WTC11 (cell line): Measurements from ENCODE around the gene MTA1. TPM values are rescaled to one million over a fixed set of nuclear protein-coding genes. Genes with fewer than 3 reads are reported as not detected.

Source experiments
- ATAC-seq: fragments of 200-7000 bp; cut with Tn5 transposase; 2 replicates; pipeline ENCODE4 v1.10.0; 2021; ENCODE audit warnings: mild to moderate bottlenecking, moderate library complexity
- CTCF ChIA-PET: fragments of 300-600 bp; sonication (Branson Sonifier 250); formaldehyde crosslinking; loops from one replicate; lab custom pipeline; 2021; ENCODE audit warnings: antibody characterized with exemption; lab: Charles Lee
- POLR2A ChIA-PET: fragments of 350-600 bp; sonication (Branson Sonifier 250); formaldehyde crosslinking; loops from one replicate; lab custom pipeline; 2021; ENCODE audit warnings: antibody characterized with exemption; lab: Charles Lee
- DNase-seq: peaks from one replicate; pipeline ENCODE4 v3.0.0; 2021; ENCODE audit warnings: low spot score
- H3K27ac Mint-ChIP-seq: 2 replicates; pipeline ENCODE4 v1.8.0; 2021; ENCODE audit warnings: mixed read lengths
- H3K27me3 Mint-ChIP-seq: 2 replicates; pipeline ENCODE4 v1.8.0; 2021; ENCODE audit warnings: low read depth, mild to moderate bottlenecking, moderate library complexity, mixed read lengths
- H3K36me3 Mint-ChIP-seq: 2 replicates; pipeline ENCODE4 v1.8.0; 2021; ENCODE audit warnings: mixed read lengths
- H3K4me1 Mint-ChIP-seq: 2 replicates; pipeline ENCODE4 v1.8.0; 2022; ENCODE audit warnings: mixed read lengths
- H3K4me3 Mint-ChIP-seq: 2 replicates; pipeline ENCODE4 v1.8.0; 2021; ENCODE audit warnings: mild to moderate bottlenecking, moderate library complexity, mixed read lengths
- H3K9me3 Mint-ChIP-seq: 2 replicates; pipeline ENCODE4 v1.8.0; 2021; ENCODE audit warnings: mixed read lengths
- CREM ChIP-seq: sonication (generic); formaldehyde crosslinking; IDR thresholded peaks from 2 replicates; pipeline ENCODE4 v1.8.1; 2022; ENCODE audit warnings: mild to moderate bottlenecking, missing genetic modification reagents, moderate library complexity
- ELF4 ChIP-seq: sonication (generic); formaldehyde crosslinking; IDR thresholded peaks from 2 replicates; pipeline ENCODE4 v1.8.1; 2022; ENCODE audit warnings: low read depth, mild to moderate bottlenecking, moderate library complexity, missing genetic modification reagents
- ESRRA ChIP-seq: sonication (generic); formaldehyde crosslinking; IDR thresholded peaks from 2 replicates; pipeline ENCODE4 v1.8.1; 2022; ENCODE audit warnings: mild to moderate bottlenecking, missing genetic modification reagents, borderline replicate concordance
- ETV6 ChIP-seq: sonication (generic); formaldehyde crosslinking; IDR thresholded peaks from 2 replicates; pipeline ENCODE4 v1.8.1; 2022; ENCODE audit warnings: mild to moderate bottlenecking, missing genetic modification reagents
- FOXP1 ChIP-seq: sonication (generic); formaldehyde crosslinking; IDR thresholded peaks from 2 replicates; pipeline ENCODE4 v1.8.0; 2022; ENCODE audit warnings: missing genetic modification reagents, mild to moderate bottlenecking, moderate library complexity, borderline replicate concordance
- GABPB1 ChIP-seq: sonication (generic); formaldehyde crosslinking; IDR thresholded peaks from 2 replicates; pipeline ENCODE4 v1.8.1; 2023; ENCODE audit warnings: mild to moderate bottlenecking, missing genetic modification reagents
- GTF2I ChIP-seq: fragments of 250-450 bp; sonication (Bioruptor Pico); conservative IDR thresholded peaks from 2 replicates; pipeline ENCODE4 v1.4.0; 2021; ENCODE audit warnings: mild to moderate bottlenecking
- HMGA2 ChIP-seq: fragments of 250-450 bp; sonication (Bioruptor Pico); IDR thresholded peaks from 2 replicates; pipeline ENCODE4 v1.4.0; 2021; ENCODE audit warnings: mild to moderate bottlenecking, moderate library complexity
- JUN ChIP-seq: sonication (generic); formaldehyde crosslinking; IDR thresholded peaks from 2 replicates; pipeline ENCODE4 v1.8.0; 2023; ENCODE audit warnings: mild to moderate bottlenecking, missing genetic modification reagents
- ZNF219 ChIP-seq: sonication (generic); formaldehyde crosslinking; IDR thresholded peaks from 2 replicates; pipeline ENCODE4 v1.8.0; 2023; ENCODE audit warnings: missing genetic modification reagents, mild to moderate bottlenecking, borderline replicate concordance
- total RNA-seq: library from RNA; stranded (reverse); gene quantifications from 3 replicates; pipeline ENCODE4 v1.2.3, GENCODE V29; 2021
- TF ChIP-seq, protein P1 (sequence below): fragments of 250-450 bp; sonication (Bioruptor Pico); IDR thresholded peaks from 2 replicates; pipeline ENCODE4 v1.9.0; 2021; ENCODE audit warnings: mild to moderate bottlenecking, borderline replicate concordance
- TF ChIP-seq, protein P2 (sequence below): sonication (generic); formaldehyde crosslinking; IDR thresholded peaks from 2 replicates; pipeline ENCODE4 v1.8.0; 2023; ENCODE audit warnings: missing genetic modification reagents, mild to moderate bottlenecking, borderline replicate concordance
- TF ChIP-seq, protein P3 (sequence below): fragments of 250-450 bp; sonication (Bioruptor Pico); IDR thresholded peaks from 2 replicates; pipeline ENCODE4 v1.8.0; 2021; ENCODE audit warnings: mild to moderate bottlenecking
- TF ChIP-seq, protein P4 (sequence below): fragments of 250-450 bp; sonication (Bioruptor Pico); IDR thresholded peaks from 2 replicates; pipeline ENCODE4 v1.9.0; 2021; ENCODE audit warnings: mild to moderate bottlenecking
- TF ChIP-seq, protein P5 (sequence below): fragments of 250-450 bp; sonication (Bioruptor Pico); IDR thresholded peaks from 2 replicates; pipeline ENCODE4 v1.9.0; 2021; ENCODE audit warnings: moderate library complexity, mild to moderate bottlenecking, inconsistent platforms, borderline replicate concordance

The MTA1 gene
- total RNA-seq, 1 experiment from 2014 or later, result 279 TPM

DNA sequence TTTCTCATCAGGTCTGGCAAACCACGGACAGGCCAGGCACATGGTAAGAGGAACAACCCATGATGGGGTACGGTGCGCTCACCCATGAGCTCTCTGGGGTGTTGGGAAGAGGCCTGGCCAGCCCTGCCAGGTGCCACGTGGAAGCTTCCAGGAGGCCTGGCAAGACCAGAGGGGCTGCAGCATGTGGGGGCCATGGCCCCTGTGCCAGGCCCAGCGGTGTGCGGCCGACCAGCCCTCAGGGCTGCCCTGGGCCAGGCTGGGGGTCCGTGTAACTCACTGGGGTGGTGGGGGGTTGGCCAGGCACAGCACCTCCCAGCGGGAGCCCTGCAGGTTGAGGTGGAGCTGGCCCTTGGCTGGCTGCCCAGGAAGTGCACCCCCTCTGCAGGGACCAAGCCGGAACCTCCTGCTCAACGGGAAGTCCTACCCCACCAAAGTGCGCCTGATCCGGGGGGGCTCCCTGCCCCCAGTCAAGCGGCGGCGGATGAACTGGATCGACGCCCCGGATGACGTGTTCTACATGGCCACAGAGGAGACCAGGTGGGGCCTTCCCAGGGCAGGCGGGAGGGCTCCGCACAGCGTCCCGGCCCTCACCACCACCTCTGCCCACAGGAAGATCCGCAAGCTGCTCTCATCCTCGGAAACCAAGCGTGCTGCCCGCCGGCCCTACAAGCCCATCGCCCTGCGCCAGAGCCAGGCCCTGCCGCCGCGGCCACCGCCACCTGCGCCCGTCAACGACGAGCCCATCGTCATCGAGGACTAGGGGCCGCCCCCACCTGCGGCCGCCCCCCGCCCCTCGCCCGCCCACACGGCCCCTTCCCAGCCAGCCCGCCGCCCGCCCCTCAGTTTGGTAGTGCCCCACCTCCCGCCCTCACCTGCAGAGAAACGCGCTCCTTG is 50.1 kb downstream of the MTA1 start:
- Mint-ChIP-seq H3K27me3 (no peaks in the 10 kb centered on the region), H3K27ac (no peak overlapping the region)

DNA sequence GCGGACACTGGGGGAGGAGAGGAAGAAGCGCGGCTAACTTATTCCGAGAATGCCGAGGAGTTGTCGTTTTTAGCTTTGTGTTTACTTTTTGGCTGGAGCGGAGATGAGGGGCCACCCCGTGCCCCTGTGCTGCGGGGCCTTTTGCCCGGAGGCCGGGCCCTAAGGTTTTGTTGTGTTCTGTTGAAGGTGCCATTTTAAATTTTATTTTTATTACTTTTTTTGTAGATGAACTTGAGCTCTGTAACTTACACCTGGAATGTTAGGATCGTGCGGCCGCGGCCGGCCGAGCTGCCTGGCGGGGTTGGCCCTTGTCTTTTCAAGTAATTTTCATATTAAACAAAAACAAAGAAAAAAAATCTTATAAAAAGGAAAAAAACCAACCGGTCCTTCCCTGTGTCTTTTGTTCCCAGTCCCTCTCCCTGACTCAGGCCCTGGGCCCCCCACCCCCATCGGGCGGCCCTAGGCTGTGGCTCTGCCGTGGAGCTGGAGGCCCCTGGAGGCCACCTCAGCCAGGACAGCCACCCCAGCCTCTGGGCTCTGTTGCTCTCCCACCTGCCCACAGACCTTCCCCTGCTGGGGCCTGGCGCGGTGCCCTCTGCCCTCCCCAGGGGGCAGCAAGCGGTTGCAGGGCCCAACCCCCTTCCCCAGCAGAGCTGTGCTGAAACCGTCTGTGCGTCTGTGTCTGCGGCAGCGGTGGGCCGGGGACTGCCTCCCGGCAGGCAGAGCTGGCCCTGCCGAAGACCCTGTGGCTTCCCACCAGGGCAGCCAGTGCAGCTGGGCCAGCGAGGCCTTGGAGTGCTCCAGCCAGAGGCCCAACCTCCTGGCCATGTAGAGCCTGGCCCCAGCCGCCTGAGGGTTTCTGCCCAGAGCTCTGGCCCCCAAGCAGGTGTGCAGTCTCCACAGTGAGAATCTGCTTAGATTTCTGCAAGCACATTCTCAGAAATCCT is 51.0 kb downstream of the MTA1 start:
- CTCF ChIA-PET, result interaction anchor here (0.5 to 7.2 kb wide), 18 partner anchors 8 to 376 kb away, joined by 3 to 116 read pairs (median 7); partner anchors contain the start of genes CRIP1 and TEDC1
- ATAC-seq (no peak), DNase-seq (no peak)
- no peaks in the 10 kb centered on the region for H3K4me1 Mint-ChIP-seq
- POLR2A ChIA-PET, result interaction anchor here (0.8 kb wide), 1 partner anchor 11 kb away, joined by 3 read pairs; no protein-coding TSS in a partner anchor
- no peak overlapping the region for H3K27ac Mint-ChIP-seq
- no peaks in the 10 kb centered on the region for H3K36me3 Mint-ChIP-seq
- no peaks in the 10 kb centered on the region for H3K9me3 Mint-ChIP-seq
- H3K4me3 Mint-ChIP-seq, result no peak overlapping the region
- no peak for TF ChIP-seq HMGA2 (CRISPR knock-in tag)
- TF ChIP-seq FOXP1 (CRISPR knock-in tag), result peak; percentile 42; the same call in 1 of the 2 replicates
- H3K27me3 Mint-ChIP-seq, result peaks cover 5% of the 10 kb centered on the region

More for the DNA sequence above, 50.1 kb downstream of the MTA1 start:
- TF ChIP-seq, protein P1, sequence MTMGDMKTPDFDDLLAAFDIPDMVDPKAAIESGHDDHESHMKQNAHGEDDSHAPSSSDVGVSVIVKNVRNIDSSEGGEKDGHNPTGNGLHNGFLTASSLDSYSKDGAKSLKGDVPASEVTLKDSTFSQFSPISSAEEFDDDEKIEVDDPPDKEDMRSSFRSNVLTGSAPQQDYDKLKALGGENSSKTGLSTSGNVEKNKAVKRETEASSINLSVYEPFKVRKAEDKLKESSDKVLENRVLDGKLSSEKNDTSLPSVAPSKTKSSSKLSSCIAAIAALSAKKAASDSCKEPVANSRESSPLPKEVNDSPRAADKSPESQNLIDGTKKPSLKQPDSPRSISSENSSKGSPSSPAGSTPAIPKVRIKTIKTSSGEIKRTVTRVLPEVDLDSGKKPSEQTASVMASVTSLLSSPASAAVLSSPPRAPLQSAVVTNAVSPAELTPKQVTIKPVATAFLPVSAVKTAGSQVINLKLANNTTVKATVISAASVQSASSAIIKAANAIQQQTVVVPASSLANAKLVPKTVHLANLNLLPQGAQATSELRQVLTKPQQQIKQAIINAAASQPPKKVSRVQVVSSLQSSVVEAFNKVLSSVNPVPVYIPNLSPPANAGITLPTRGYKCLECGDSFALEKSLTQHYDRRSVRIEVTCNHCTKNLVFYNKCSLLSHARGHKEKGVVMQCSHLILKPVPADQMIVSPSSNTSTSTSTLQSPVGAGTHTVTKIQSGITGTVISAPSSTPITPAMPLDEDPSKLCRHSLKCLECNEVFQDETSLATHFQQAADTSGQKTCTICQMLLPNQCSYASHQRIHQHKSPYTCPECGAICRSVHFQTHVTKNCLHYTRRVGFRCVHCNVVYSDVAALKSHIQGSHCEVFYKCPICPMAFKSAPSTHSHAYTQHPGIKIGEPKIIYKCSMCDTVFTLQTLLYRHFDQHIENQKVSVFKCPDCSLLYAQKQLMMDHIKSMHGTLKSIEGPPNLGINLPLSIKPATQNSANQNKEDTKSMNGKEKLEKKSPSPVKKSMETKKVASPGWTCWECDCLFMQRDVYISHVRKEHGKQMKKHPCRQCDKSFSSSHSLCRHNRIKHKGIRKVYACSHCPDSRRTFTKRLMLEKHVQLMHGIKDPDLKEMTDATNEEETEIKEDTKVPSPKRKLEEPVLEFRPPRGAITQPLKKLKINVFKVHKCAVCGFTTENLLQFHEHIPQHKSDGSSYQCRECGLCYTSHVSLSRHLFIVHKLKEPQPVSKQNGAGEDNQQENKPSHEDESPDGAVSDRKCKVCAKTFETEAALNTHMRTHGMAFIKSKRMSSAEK (CRISPR knock-in tag), result no peak
- TF ChIP-seq, protein P2, sequence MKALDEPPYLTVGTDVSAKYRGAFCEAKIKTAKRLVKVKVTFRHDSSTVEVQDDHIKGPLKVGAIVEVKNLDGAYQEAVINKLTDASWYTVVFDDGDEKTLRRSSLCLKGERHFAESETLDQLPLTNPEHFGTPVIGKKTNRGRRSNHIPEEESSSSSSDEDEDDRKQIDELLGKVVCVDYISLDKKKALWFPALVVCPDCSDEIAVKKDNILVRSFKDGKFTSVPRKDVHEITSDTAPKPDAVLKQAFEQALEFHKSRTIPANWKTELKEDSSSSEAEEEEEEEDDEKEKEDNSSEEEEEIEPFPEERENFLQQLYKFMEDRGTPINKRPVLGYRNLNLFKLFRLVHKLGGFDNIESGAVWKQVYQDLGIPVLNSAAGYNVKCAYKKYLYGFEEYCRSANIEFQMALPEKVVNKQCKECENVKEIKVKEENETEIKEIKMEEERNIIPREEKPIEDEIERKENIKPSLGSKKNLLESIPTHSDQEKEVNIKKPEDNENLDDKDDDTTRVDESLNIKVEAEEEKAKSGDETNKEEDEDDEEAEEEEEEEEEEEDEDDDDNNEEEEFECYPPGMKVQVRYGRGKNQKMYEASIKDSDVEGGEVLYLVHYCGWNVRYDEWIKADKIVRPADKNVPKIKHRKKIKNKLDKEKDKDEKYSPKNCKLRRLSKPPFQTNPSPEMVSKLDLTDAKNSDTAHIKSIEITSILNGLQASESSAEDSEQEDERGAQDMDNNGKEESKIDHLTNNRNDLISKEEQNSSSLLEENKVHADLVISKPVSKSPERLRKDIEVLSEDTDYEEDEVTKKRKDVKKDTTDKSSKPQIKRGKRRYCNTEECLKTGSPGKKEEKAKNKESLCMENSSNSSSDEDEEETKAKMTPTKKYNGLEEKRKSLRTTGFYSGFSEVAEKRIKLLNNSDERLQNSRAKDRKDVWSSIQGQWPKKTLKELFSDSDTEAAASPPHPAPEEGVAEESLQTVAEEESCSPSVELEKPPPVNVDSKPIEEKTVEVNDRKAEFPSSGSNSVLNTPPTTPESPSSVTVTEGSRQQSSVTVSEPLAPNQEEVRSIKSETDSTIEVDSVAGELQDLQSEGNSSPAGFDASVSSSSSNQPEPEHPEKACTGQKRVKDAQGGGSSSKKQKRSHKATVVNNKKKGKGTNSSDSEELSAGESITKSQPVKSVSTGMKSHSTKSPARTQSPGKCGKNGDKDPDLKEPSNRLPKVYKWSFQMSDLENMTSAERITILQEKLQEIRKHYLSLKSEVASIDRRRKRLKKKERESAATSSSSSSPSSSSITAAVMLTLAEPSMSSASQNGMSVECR (CRISPR knock-in tag), result no peak
- DNase-seq (no peak), ATAC-seq (no peak)
- H3K9me3 Mint-ChIP-seq, result no peaks in the 10 kb centered on the region
- H3K36me3 Mint-ChIP-seq, result no peaks in the 10 kb centered on the region
- POLR2A ChIA-PET, result no interaction called here
- H3K4me3 Mint-ChIP-seq, result no peak overlapping the region
- CTCF ChIA-PET, result interaction anchor here (1.3 to 7.2 kb wide), 6 partner anchors 9 to 99 kb away, joined by 4 to 116 read pairs (median 12); partner anchors contain the start of gene TEDC1
- H3K4me1 Mint-ChIP-seq, result no peaks in the 10 kb centered on the region

DNA sequence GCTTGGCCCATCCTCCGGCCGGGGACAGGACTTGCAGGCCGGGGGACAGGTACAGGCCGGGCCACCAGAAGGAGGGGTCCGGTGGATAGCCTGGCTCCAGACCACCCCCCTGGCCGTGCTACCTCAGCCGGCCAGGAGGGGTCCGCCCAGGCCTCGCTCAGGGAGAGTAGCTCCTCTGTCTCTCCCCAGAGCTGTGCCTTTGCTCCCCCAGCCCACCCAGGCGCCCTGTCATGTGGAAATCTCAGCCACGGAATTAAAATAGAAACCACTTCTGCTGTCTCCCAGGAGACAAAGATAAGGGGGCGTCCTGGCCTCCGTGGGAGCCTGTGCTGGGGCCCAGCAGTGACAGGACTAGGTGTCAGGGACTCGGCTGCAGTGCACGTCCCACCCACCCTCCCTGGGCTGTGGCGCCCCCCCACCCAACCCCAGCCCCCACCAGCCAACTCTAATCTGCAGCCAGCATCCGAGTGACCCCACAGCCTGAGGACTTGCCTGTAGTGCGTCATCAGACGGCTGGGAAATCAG is 51.7 kb downstream of the MTA1 start:
- ChIA-PET POLR2A (interaction anchor here (0.8 to 1.5 kb wide), 2 partner anchors 10 kb away, joined by 3 to 6 read pairs; no protein-coding TSS in a partner anchor), CTCF (interaction anchor here (0.5 to 7.2 kb wide), 21 partner anchors 11 to 426 kb away, joined by 3 to 116 read pairs (median 3); partner anchors contain the start of genes CRIP1, JAG2 and TEDC1)
- ATAC-seq (peak; percentile 43), DNase-seq (peak; percentile 65)
- no peak overlapping the region for H3K27ac Mint-ChIP-seq
- H3K4me1 Mint-ChIP-seq, result no peaks in the 10 kb centered on the region
- no peaks in the 10 kb centered on the region for H3K9me3 Mint-ChIP-seq
- H3K36me3 Mint-ChIP-seq, result no peaks in the 10 kb centered on the region
- peaks cover 12% of the 10 kb centered on the region for H3K27me3 Mint-ChIP-seq
- no peak overlapping the region for H3K4me3 Mint-ChIP-seq
- TF ChIP-seq FOXP1 (CRISPR knock-in tag), result no peak; the same call in 1 of the 2 replicates
- no peak for TF ChIP-seq ZNF219 (CRISPR knock-in tag)
- TF ChIP-seq, protein P3, sequence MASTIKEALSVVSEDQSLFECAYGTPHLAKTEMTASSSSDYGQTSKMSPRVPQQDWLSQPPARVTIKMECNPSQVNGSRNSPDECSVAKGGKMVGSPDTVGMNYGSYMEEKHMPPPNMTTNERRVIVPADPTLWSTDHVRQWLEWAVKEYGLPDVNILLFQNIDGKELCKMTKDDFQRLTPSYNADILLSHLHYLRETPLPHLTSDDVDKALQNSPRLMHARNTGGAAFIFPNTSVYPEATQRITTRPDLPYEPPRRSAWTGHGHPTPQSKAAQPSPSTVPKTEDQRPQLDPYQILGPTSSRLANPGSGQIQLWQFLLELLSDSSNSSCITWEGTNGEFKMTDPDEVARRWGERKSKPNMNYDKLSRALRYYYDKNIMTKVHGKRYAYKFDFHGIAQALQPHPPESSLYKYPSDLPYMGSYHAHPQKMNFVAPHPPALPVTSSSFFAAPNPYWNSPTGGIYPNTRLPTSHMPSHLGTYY, result no peak
- no peak for TF ChIP-seq HMGA2 (CRISPR knock-in tag)
- no peak for TF ChIP-seq ESRRA (CRISPR knock-in tag)
- no peak for TF ChIP-seq JUN (CRISPR knock-in tag)
- TF ChIP-seq GABPB1 (CRISPR knock-in tag), result no peak
- no peak for TF ChIP-seq ELF4 (CRISPR knock-in tag)
- TF ChIP-seq ETV6 (CRISPR knock-in tag), result no peak
- TF ChIP-seq, protein P4, sequence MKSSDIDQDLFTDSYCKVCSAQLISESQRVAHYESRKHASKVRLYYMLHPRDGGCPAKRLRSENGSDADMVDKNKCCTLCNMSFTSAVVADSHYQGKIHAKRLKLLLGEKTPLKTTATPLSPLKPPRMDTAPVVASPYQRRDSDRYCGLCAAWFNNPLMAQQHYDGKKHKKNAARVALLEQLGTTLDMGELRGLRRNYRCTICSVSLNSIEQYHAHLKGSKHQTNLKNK (CRISPR knock-in tag), result no peak
- TF ChIP-seq GTF2I (CRISPR knock-in tag), result no peak
- TF ChIP-seq, protein P5, sequence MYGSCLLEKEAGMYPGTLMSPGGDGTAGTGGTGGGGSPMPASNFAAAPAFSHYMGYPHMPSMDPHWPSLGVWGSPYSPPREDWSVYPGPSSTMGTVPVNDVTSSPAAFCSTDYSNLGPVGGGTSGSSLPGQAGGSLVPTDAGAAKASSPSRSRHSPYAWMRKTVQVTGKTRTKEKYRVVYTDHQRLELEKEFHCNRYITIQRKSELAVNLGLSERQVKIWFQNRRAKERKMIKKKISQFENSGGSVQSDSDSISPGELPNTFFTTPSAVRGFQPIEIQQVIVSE, result no peak
- TF ChIP-seq CREM (CRISPR knock-in tag), result no peak
